ENCODE measurements around the gene OSBPL1A. TPM values are rescaled to one million over a fixed set of nuclear protein-coding genes. Genes with fewer than 3 reads are reported as not detected.

Gene OSBPL1A
- total RNA-seq, 2 donors from 2014 or later = 57.0 to 86.7 TPM

GRCh38 chr18:24142376-24142775, 255.2 kb downstream of the OSBPL1A start:
- Histone ChIP-seq H3K27me3 (no peaks in the 10 kb centered on the region), H3K4me3 (no peak overlapping the region), H3K27ac (no peak overlapping the region), H3K4me1 (peaks cover 0 to 12% of the 10 kb centered on the region in 2 donors), H3K9me3 (no peaks in the 10 kb centered on the region), H3K36me3 (no peaks in the 10 kb centered on the region)
- TF ChIP-seq CTCF (IDR thresholded peaks at IDR 0.05) = no peak
- DNase-seq (ENCODE audit: low spot score) = no peak

- no peak overlapping the region for H3K4me3 ChIP-seq
- no peak for TF ChIP-seq CTCF (IDR thresholded peaks at IDR 0.05)
- no peak for DNase-seq (ENCODE audit: low spot score)
- peaks cover 0 to 12% of the 10 kb centered on the region in 2 donors for H3K4me1 ChIP-seq
- H3K27ac ChIP-seq = no peak overlapping the region
- H3K9me3 ChIP-seq = no peaks in the 10 kb centered on the region
- H3K27me3 ChIP-seq = no peaks in the 10 kb centered on the region
- H3K36me3 ChIP-seq = no peaks in the 10 kb centered on the region
These were observed 256.9 kb downstream of the OSBPL1A start for GRCh38 chr18:24140697-24141096.

GRCh38 chr18:24138789-24139616, 258.6 kb downstream of the OSBPL1A start, which contains the start of gene CABYR:
TSS of gene CABYR (plus strand) at chr18:24139062. CDS start at chr18:24143115, 4,053 bp downstream.
- Histone ChIP-seq H3K27me3 (no peaks in the 10 kb centered on the region), H3K36me3 (no peaks in the 10 kb centered on the region), H3K27ac (peak within 1 kb of the TSS; percentile 11 to 39), H3K9me3 (no peaks in the 10 kb centered on the region), H3K4me1 (peaks cover 0 to 12% of the 10 kb centered on the region in 2 donors), H3K4me3 (peak within 1 kb of the TSS; percentile 57 to 68)
- TF ChIP-seq CTCF (IDR thresholded peaks at IDR 0.05) = no peak
- DNase-seq (ENCODE audit: low spot score) = peak; percentile 75

GRCh38 chr18:24138409-24138788, 259.2 kb downstream of the OSBPL1A start:
- DNase-seq (ENCODE audit: low spot score) = no peak
- Histone ChIP-seq H3K4me3 (peak overlapping the region; percentile 57 to 68), H3K9me3 (no peaks in the 10 kb centered on the region), H3K27ac (no peak overlapping the region), H3K4me1 (peaks cover 0 to 12% of the 10 kb centered on the region in 2 donors), H3K27me3 (no peaks in the 10 kb centered on the region), H3K36me3 (no peaks in the 10 kb centered on the region)
- no peak for TF ChIP-seq CTCF (IDR thresholded peaks at IDR 0.05)

- Histone ChIP-seq H3K9me3 (no peaks in the 10 kb centered on the region), H3K36me3 (no peaks in the 10 kb centered on the region), H3K4me1 (peaks cover 0 to 12% of the 10 kb centered on the region in 2 donors), H3K27ac (no peak overlapping the region), H3K4me3 (no peak overlapping the region), H3K27me3 (no peaks in the 10 kb centered on the region)
- TF ChIP-seq CTCF (IDR thresholded peaks at IDR 0.05) = no peak
- DNase-seq (ENCODE audit: low spot score) = no peak
These were observed 260.7 kb downstream of the OSBPL1A start for GRCh38 chr18:24136967-24137373.

Data from right atrium auricular region (tissue), 2 donors.